HG02970 (cell line): Measurements from ENCODE around the gene CYP2D6.

ENCODE experiments used
- ATAC-seq: cut with Tn5 transposase; IDR thresholded peaks from one replicate; pipeline ENCODE4 v1.9.1; 2021; ENCODE audit warnings: mild to moderate bottlenecking, moderate library complexity, moderate number of reproducible peaks; ENCODE audit not compliant: unreplicated experiment, low FRiP score

The CYP2D6 gene

GRCh38 chr22:42091455-42091782, 39.2 kb downstream of the CYP2D6 start:
- no peak for ATAC-seq

- peak; percentile 94 for ATAC-seq
Observed at GRCh38 chr22:42090596-42091454, 39.8 kb downstream of the CYP2D6 start, which contains the start of gene NDUFA6. NDUFA6 (minus strand) TSS chr22:42090772; CDS start chr22:42090744, 28 bp downstream.

- no peak for ATAC-seq
Observed at GRCh38 chr22:42086051-42086450, 44.6 kb downstream of the CYP2D6 start.

- no peak for ATAC-seq
Observed at GRCh38 chr22:42084874-42085273, 45.7 kb downstream of the CYP2D6 start.

GRCh38 chr22:42083119-42083518, 47.5 kb downstream of the CYP2D6 start:
- no peak for ATAC-seq

GRCh38 chr22:42080287-42080686, 50.3 kb downstream of the CYP2D6 start:
- no peak for ATAC-seq

GRCh38 chr22:42079319-42080251, 51.0 kb downstream of the CYP2D6 start, which contains the start of gene SMDT1:
SMDT1 (plus strand) TSS chr22:42079700; CDS start chr22:42079769, 69 bp downstream.
- peak; percentile 81 for ATAC-seq

- peak; percentile 4 for ATAC-seq
Observed at GRCh38 chr22:42078469-42079318, 51.9 kb downstream of the CYP2D6 start.

- no peak for ATAC-seq
Observed at GRCh38 chr22:42077486-42078125, 53.0 kb downstream of the CYP2D6 start.

- no peak for ATAC-seq
Observed at GRCh38 chr22:42076764-42077485, 53.7 kb downstream of the CYP2D6 start.
